T-helper 17 cell (primary cell): ENCODE measurements around the gene PEX19. TPM values are rescaled to one million over a fixed set of nuclear protein-coding genes. Genes with fewer than 3 reads are reported as not detected.
"Not testable (repeated sequence)": the region's sequence is repeated elsewhere in the genome, so short reads cannot be mapped to it uniquely, and the experiment has no call there.

Source experiments
- ATAC-seq: fragments of 150-1000 bp; cut with Tn5 transposase; 2 replicates; pipeline ENCODE4 v1.10.0; 2021; ENCODE audit warnings: mild to moderate bottlenecking, moderate library complexity
- DNase-seq, 3 donors: peaks; one replicate each; pipeline versions ENCODE4 v3.0.0 to v3.0.0-alpha.2; 2020 to 2021
- H3K9me3 ChIP-seq: one replicate; pipeline ENCODE4 v1.7.0; 2013; ENCODE audit warnings: low read length, mild to moderate bottlenecking; ENCODE audit not compliant: control insufficient read depth, poor library complexity, severe bottlenecking
- H3K27ac Mint-ChIP-seq: one replicate; pipeline ENCODE4 v1.8.0; 2022; ENCODE audit warnings: mild to moderate bottlenecking, moderate library complexity, mixed read lengths
- H3K27me3 Mint-ChIP-seq: one replicate; pipeline ENCODE4 v1.8.0; 2022; ENCODE audit warnings: mixed read lengths
- H3K36me3 Mint-ChIP-seq: one replicate; pipeline ENCODE4 v1.8.0; 2022; ENCODE audit warnings: low read depth, mixed read lengths
- H3K4me1 Mint-ChIP-seq: one replicate; pipeline ENCODE4 v1.8.0; 2022; ENCODE audit warnings: mild to moderate bottlenecking, mixed read lengths
- H3K4me3 Mint-ChIP-seq: one replicate; pipeline ENCODE4 v1.8.0; 2022; ENCODE audit warnings: mild to moderate bottlenecking, moderate library complexity, mixed read lengths
- total RNA-seq, 4 donors: library from RNA in 2 of 4; stranded (reverse) in 2 of 4; gene quantifications; one replicate each; pipeline ENCODE4 v1.2.3 and lab custom pipeline; 2022 to 2026

Gene PEX19
- total RNA-seq, 2 donors from 2014 or later, result 28.9 to 34.7 TPM

GRCh38 chr1:160296036-160296435 is 11.1 kb upstream of the PEX19 start:
- ATAC-seq, result no peak
- Mint-ChIP-seq H3K4me1 (peaks cover 3% of the 10 kb centered on the region), H3K36me3 (peaks cover 13% of the 10 kb centered on the region), H3K27ac (no peak overlapping the region), H3K27me3 (no peaks in the 10 kb centered on the region), H3K4me3 (no peak overlapping the region)
- DNase-seq, result no peak
- H3K9me3 ChIP-seq, result no peaks in the 10 kb centered on the region

- no peak overlapping the region for H3K4me3 Mint-ChIP-seq
- H3K27me3 Mint-ChIP-seq, result no peaks in the 10 kb centered on the region
- peaks cover 3% of the 10 kb centered on the region for H3K4me1 Mint-ChIP-seq
- H3K9me3 ChIP-seq, result no peaks in the 10 kb centered on the region
- no peak overlapping the region for H3K27ac Mint-ChIP-seq
- peaks cover 10% of the 10 kb centered on the region for H3K36me3 Mint-ChIP-seq
- ATAC-seq (no peak), DNase-seq (no peak)
Measured at GRCh38 chr1:160293020-160293968, 8.4 kb upstream of the PEX19 start.

- no peak overlapping the region for H3K27ac Mint-ChIP-seq
- peak; percentile 96 for ATAC-seq
- no peaks in the 10 kb centered on the region for H3K9me3 ChIP-seq
- H3K4me3 Mint-ChIP-seq, result peak overlapping the region; percentile 41
- H3K4me1 Mint-ChIP-seq, result peaks cover 3% of the 10 kb centered on the region
- H3K27me3 Mint-ChIP-seq, result no peaks in the 10 kb centered on the region
- peak; percentile 18 to 60 (median 43) for DNase-seq
- H3K36me3 Mint-ChIP-seq, result peaks cover 4% of the 10 kb centered on the region
Measured at GRCh38 chr1:160291248-160292220, 6.6 kb upstream of the PEX19 start.

- H3K36me3 Mint-ChIP-seq, DNase-seq, H3K4me3 Mint-ChIP-seq, ATAC-seq, H3K27ac Mint-ChIP-seq, H3K9me3 ChIP-seq, H3K27me3 Mint-ChIP-seq: not testable (repeated sequence)
- peaks cover 27% of the 10 kb centered on the region for H3K4me1 Mint-ChIP-seq
Measured at GRCh38 chr1:160287769-160288168, 2.8 kb upstream of the PEX19 start.

GRCh38 chr1:160285506-160285905 is 573 bp upstream of the PEX19 start:
- no peaks in the 10 kb centered on the region for H3K27me3 Mint-ChIP-seq
- H3K4me3 Mint-ChIP-seq, result peak overlapping the region; percentile 76
- ATAC-seq (no peak), DNase-seq (no peak)
- H3K9me3 ChIP-seq, result no peaks in the 10 kb centered on the region
- peaks cover 4% of the 10 kb centered on the region for H3K36me3 Mint-ChIP-seq
- H3K27ac Mint-ChIP-seq, result peak overlapping the region; percentile 94
- peaks cover 24% of the 10 kb centered on the region for H3K4me1 Mint-ChIP-seq

- Mint-ChIP-seq H3K36me3 (peaks cover 11% of the 10 kb centered on the region), H3K4me3 (peak overlapping the region; percentile 98), H3K27ac (peak overlapping the region; percentile 94), H3K4me1 (peaks cover 24% of the 10 kb centered on the region), H3K27me3 (no peaks in the 10 kb centered on the region)
- H3K9me3 ChIP-seq, result no peaks in the 10 kb centered on the region
- peak; percentile 30 for ATAC-seq
- no peak for DNase-seq
Measured at GRCh38 chr1:160284220-160284781, 632 bp downstream of the PEX19 start.

GRCh38 chr1:160282807-160283206 is 2.1 kb downstream of the PEX19 start:
- H3K27ac Mint-ChIP-seq, result no peak overlapping the region
- no peaks in the 10 kb centered on the region for H3K9me3 ChIP-seq
- no peak for DNase-seq
- no peaks in the 10 kb centered on the region for H3K27me3 Mint-ChIP-seq
- H3K4me3 Mint-ChIP-seq, result no peak overlapping the region
- peaks cover 16% of the 10 kb centered on the region for H3K36me3 Mint-ChIP-seq
- ATAC-seq, result no peak
- H3K4me1 Mint-ChIP-seq, result peaks cover 24% of the 10 kb centered on the region

GRCh38 chr1:160277987-160278386 is 6.9 kb downstream of the PEX19 start:
- ATAC-seq (no peak), DNase-seq (no peak)
- no peaks in the 10 kb centered on the region for H3K27me3 Mint-ChIP-seq
- H3K9me3 ChIP-seq, result no peaks in the 10 kb centered on the region
- H3K4me1 Mint-ChIP-seq, result no peaks in the 10 kb centered on the region
- H3K4me3 Mint-ChIP-seq, result no peak overlapping the region
- peaks cover 14% of the 10 kb centered on the region for H3K36me3 Mint-ChIP-seq
- no peak overlapping the region for H3K27ac Mint-ChIP-seq

GRCh38 chr1:160277330-160277729 is 7.6 kb downstream of the PEX19 start:
- no peaks in the 10 kb centered on the region for H3K27me3 Mint-ChIP-seq
- H3K36me3 Mint-ChIP-seq, result peaks cover 12% of the 10 kb centered on the region
- DNase-seq (no peak), ATAC-seq (no peak)
- H3K4me1 Mint-ChIP-seq, result peaks cover 2% of the 10 kb centered on the region
- no peaks in the 10 kb centered on the region for H3K9me3 ChIP-seq
- H3K4me3 Mint-ChIP-seq, result no peak overlapping the region
- no peak overlapping the region for H3K27ac Mint-ChIP-seq

GRCh38 chr1:160271025-160271424 is 13.9 kb downstream of the PEX19 start:
- ATAC-seq, result no peak
- no peak for DNase-seq
- Mint-ChIP-seq H3K27me3 (no peaks in the 10 kb centered on the region), H3K27ac (no peak overlapping the region), H3K4me3 (no peak overlapping the region), H3K4me1 (peaks cover 2% of the 10 kb centered on the region), H3K36me3 (no peaks in the 10 kb centered on the region)
- no peaks in the 10 kb centered on the region for H3K9me3 ChIP-seq

- Mint-ChIP-seq H3K36me3 (no peaks in the 10 kb centered on the region), H3K4me1 (peaks cover 10% of the 10 kb centered on the region), H3K27me3 (no peaks in the 10 kb centered on the region), H3K27ac (peak overlapping the region; percentile 45), H3K4me3 (no peak overlapping the region)
- DNase-seq (no peak), ATAC-seq (no peak)
- no peaks in the 10 kb centered on the region for H3K9me3 ChIP-seq
Measured at GRCh38 chr1:160267284-160267991, 17.5 kb downstream of the PEX19 start.

- Mint-ChIP-seq H3K4me1 (peaks cover 27% of the 10 kb centered on the region), H3K36me3 (peaks cover 3% of the 10 kb centered on the region), H3K27ac (peak overlapping the region; percentile 100), H3K4me3 (no peak overlapping the region), H3K27me3 (no peaks in the 10 kb centered on the region)
- no peak for ATAC-seq
- DNase-seq, result no peak
- H3K9me3 ChIP-seq, result no peaks in the 10 kb centered on the region
Measured at GRCh38 chr1:160264795-160265307, 20.1 kb downstream of the PEX19 start.
